Endothelial cell of umbilical vein (primary cell): ENCODE data around the gene BRSK1. TPM values are rescaled to one million over a fixed set of nuclear protein-coding genes. Genes with fewer than 3 reads are reported as not detected.

Experiments used
- BruUV-seq: library from RNA; stranded (reverse); fragments of 400-500 nt; replicated peaks from 2 replicates; lab custom pipeline; 2021; lab: Mats Ljungman, UMichigan
- CTCF ChIA-PET: fragments of 300-600, 350-600 bp; sonication (Branson Sonifier 250); formaldehyde crosslinking; loops from one replicate; lab custom pipeline; 2021; ENCODE audit warnings: antibody characterized with exemption, inconsistent platforms; lab: Charles Lee
- POLR2A ChIA-PET: fragments of 300-600, 350-600 bp; sonication (Branson Sonifier 250); formaldehyde crosslinking; loops from one replicate; lab custom pipeline; 2021; ENCODE audit warnings: antibody characterized with exemption, inconsistent platforms; lab: Charles Lee
- DNase-seq: peaks from one replicate; pipeline ENCODE4 v3.0.0-alpha.2; 2011; ENCODE audit warnings: low read depth, low spot score
- FAIRE-seq: peaks from 2 replicates; lab custom pipeline; 2011; peaks lifted over from hg19 to GRCh38; lab: Jason Lieb, UNC
- H2AFZ ChIP-seq: 2 replicates; pipeline ENCODE4 v1.6.0; 2012; ENCODE audit warnings: low read depth, low read length, control low read depth, inconsistent platforms
- H3K27ac ChIP-seq: 2 replicates; pipeline ENCODE4 v1.5.1; 2011; ENCODE audit warnings: low read depth, mild to moderate bottlenecking, control low read depth, low read length, moderate library complexity; ENCODE audit not compliant: insufficient read depth
- H3K27me3 ChIP-seq, 2 experiments: 2 replicates each; pipeline versions ENCODE4 v1.6.0 to v1.6.1; 2011; ENCODE audit warnings: low read length in 2 of 2, mixed read lengths in 1 of 2; ENCODE audit not compliant: control insufficient read depth in 2 of 2, insufficient read depth in 2 of 2
- H3K36me3 ChIP-seq, 2 experiments: 2 replicates in 1 of 2; 3 replicates in 1 of 2; pipeline ENCODE4 v1.5.1; 2011; ENCODE audit warnings: low read length in 2 of 2, mild to moderate bottlenecking in 1 of 2, moderate library complexity in 1 of 2; ENCODE audit not compliant: control insufficient read depth in 2 of 2, insufficient read depth in 2 of 2; ENCODE audit errors: extremely low read depth in 1 of 2
- H3K4me1 ChIP-seq: 3 replicates; pipeline ENCODE4 v1.5.1; 2011; ENCODE audit warnings: mild to moderate bottlenecking, low read length; ENCODE audit not compliant: control insufficient read depth, insufficient read depth; ENCODE audit errors: extremely low read depth
- H3K4me2 ChIP-seq: 2 replicates; pipeline ENCODE4 v1.6.1; 2011; ENCODE audit warnings: low read length, control low read depth, mixed read lengths; ENCODE audit not compliant: insufficient read depth
- H3K4me3 ChIP-seq, 3 experiments: fragments of 200-600 bp in 1 of 3; sonication (generic), shearing (Covaris generic) in 1 of 3; replicated peaks in 1 of 3; 2 replicates each; pipeline ENCODE4 v1.5.1; 2011 to 2016; ENCODE audit warnings: control low read depth in 3 of 3, low read length in 3 of 3, mild to moderate bottlenecking in 2 of 3, inconsistent platforms in 1 of 3, low read depth in 1 of 3, moderate library complexity in 1 of 3; ENCODE audit not compliant: insufficient read depth in 1 of 3
- H3K79me2 ChIP-seq: 2 replicates; pipeline ENCODE4 v1.6.0; 2012; ENCODE audit warnings: low read length, inconsistent platforms; ENCODE audit not compliant: control insufficient read depth, insufficient read depth
- H3K9ac ChIP-seq: replicated peaks from 2 replicates; pipeline ENCODE3; 2011; ENCODE audit warnings: low read length, control low read depth; ENCODE audit not compliant: insufficient read depth; ENCODE audit errors: extremely low read depth
- H3K9me1 ChIP-seq: replicated peaks from 3 replicates; pipeline ENCODE4 v1.6.0; 2011; ENCODE audit warnings: mild to moderate bottlenecking, low read length; ENCODE audit not compliant: control insufficient read depth, insufficient read depth; ENCODE audit errors: extremely low read depth
- H3K9me3 ChIP-seq: replicated peaks from 2 replicates; pipeline ENCODE4 v1.5.1; 2012; ENCODE audit warnings: low read length, inconsistent platforms; ENCODE audit not compliant: control insufficient read depth, insufficient read depth
- H4K20me1 ChIP-seq: replicated peaks from 2 replicates; pipeline ENCODE3; 2011; ENCODE audit warnings: mild to moderate bottlenecking, low read length; ENCODE audit not compliant: control insufficient read depth, insufficient read depth; ENCODE audit errors: extremely low read depth
- POLR2AphosphoS5 ChIP-seq: IDR thresholded peaks from 2 replicates; pipeline ENCODE4 v1.6.1; 2012; ENCODE audit warnings: low read depth, mild to moderate bottlenecking, control low read depth, low read length, moderate library complexity; ENCODE audit not compliant: insufficient read depth
- dilution Hi-C: fragments of 300-500 bp; cut with MboI; formaldehyde crosslinking; loops from one replicate; pipeline ENCODE4 v1.15.0; 2019; ENCODE audit warnings: low sequenced_read_pairs; ENCODE audit not compliant: extremely low pct_ligation_motif_present
- intact Hi-C: fragments of 100-400 bp; cut with micrococcal nuclease; formaldehyde crosslinking; loops from one replicate; pipeline ENCODE4 v1.10.0; 2022
- polyA plus RNA-seq, 4 experiments: library from polyadenylated mRNA; depleted of rRNA in 3 of 4; stranded (reverse) in 3 of 4; unstranded in 1 of 4; fragments of >200 nt; gene quantifications; 2 replicates each; pipeline versions ENCODE4 v1.2.1 to v1.2.3, GENCODE V29; 2011 to 2012; ENCODE audit warnings: missing spikeins in 1 of 4
- total RNA-seq: library from RNA; stranded (reverse); gene quantifications from 2 replicates; pipeline ENCODE4 v1.2.3, GENCODE V29; 2021
- TF ChIP-seq, protein P1 (sequence below), 2 donors: IDR thresholded peaks; 1 replicate in 1 of 2; 2 replicates in 1 of 2; pipeline ENCODE4 v1.5.1; 2011; ENCODE audit warnings: low read length in 2 of 2, mild to moderate bottlenecking in 2 of 2, moderate library complexity in 2 of 2, control low read depth in 1 of 2, inconsistent platforms in 1 of 2, low read depth in 1 of 2; ENCODE audit not compliant: insufficient read depth in 1 of 2; ENCODE audit errors: extremely low read depth in 1 of 2

Gene BRSK1
- total and polyA plus RNA-seq, 2 donors (not counting 3 experiments of a cell fraction or from before 2014, with no cell fraction given), result 0.33 to 0.44 TPM

DNA sequence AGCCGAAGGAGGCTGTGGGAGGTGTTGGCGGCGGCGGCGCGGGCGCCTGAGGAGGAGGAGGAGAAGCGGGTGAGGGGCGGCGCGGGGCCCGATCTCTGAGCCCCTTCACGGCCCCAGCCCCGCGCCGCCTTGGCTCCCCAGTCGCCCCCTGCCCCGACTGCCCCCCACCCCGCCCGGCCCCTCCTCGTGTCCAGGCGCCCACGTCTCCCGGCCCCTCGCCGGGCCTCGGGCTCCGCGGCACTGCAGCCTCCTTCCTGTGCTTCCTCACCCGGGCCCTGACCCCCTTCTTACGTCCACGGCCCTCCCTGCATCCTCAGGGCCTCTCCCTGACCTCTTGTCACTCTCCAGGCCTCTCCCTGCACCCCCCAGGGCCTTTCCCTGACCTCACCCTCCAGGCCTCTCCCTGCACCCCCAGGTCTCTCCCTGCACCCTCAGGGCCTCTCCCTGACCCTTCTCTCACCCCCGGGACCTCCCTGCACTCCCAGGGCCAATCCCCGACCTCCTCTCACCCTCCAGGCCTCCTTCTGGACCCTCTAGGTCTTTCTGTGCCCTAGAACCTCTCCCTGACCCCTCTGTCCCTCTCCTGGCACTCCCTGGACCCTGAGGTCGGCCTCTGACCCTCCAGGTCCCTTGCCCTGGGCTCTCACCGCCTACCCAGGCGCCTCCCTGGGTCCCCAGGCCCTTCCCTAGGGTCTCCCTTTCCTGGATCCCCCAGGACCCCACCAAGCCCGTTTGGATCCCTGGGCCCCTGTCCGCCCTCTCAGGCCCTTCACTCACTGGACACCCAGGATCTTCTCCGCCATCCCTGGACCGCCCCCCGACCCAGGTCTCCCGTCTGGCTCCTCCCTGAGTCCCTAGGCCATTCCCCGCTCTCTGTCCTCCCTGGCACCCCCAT is 56.3 kb downstream of the BRSK1 start:
- Histone ChIP-seq H3K4me1 (peaks cover 10% of the 10 kb centered on the region), H3K4me3 (peak overlapping the region; percentile 38 to 69 (median 65)), H4K20me1 (no peaks in the 10 kb centered on the region), H3K79me2 (no peaks in the 10 kb centered on the region), H3K9ac (peak overlapping the region; percentile 80), H3K4me2 (peak overlapping the region; percentile 71), H3K9me1 (no peaks in the 10 kb centered on the region), H3K27me3 (peaks cover 0 to 3% of the 10 kb centered on the region in 2 experiments), H2AFZ (no peak overlapping the region), H3K27ac (peak overlapping the region; percentile 58), H3K36me3 (peaks cover 0 to 7% of the 10 kb centered on the region in 2 experiments), H3K9me3 (no peaks in the 10 kb centered on the region)
- TF ChIP-seq, protein P1, sequence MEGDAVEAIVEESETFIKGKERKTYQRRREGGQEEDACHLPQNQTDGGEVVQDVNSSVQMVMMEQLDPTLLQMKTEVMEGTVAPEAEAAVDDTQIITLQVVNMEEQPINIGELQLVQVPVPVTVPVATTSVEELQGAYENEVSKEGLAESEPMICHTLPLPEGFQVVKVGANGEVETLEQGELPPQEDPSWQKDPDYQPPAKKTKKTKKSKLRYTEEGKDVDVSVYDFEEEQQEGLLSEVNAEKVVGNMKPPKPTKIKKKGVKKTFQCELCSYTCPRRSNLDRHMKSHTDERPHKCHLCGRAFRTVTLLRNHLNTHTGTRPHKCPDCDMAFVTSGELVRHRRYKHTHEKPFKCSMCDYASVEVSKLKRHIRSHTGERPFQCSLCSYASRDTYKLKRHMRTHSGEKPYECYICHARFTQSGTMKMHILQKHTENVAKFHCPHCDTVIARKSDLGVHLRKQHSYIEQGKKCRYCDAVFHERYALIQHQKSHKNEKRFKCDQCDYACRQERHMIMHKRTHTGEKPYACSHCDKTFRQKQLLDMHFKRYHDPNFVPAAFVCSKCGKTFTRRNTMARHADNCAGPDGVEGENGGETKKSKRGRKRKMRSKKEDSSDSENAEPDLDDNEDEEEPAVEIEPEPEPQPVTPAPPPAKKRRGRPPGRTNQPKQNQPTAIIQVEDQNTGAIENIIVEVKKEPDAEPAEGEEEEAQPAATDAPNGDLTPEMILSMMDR (IDR thresholded peaks at IDR 0.05; ENCODE audit: extremely low read depth in 1 of 2, insufficient read depth in 1 of 2, low read depth in 1 of 2, low read length in 2 of 2), result no peak
- no peak for TF ChIP-seq POLR2AphosphoS5
- no peak for FAIRE-seq
- intact Hi-C loops, result loop anchor here (1.0 to 10.0 kb wide), 11 partner anchors 13 to 315 kb away; partner anchors contain the start of genes DNAAF3, FIZ1, HSPBP1 and PPP6R1
- ChIA-PET CTCF (interaction anchor here (0.6 to 2.9 kb wide), 17 partner anchors 10 to 199 kb away, joined by 3 to 29 read pairs (median 4); partner anchors contain the start of gene TMEM238), POLR2A (interaction anchor here (0.8 to 1.8 kb wide), 4 partner anchors 19 to 81 kb away, joined by 3 to 15 read pairs (median 6); partner anchors contain the start of genes PPP6R1, TMEM238 and UBE2S)
- no peak for DNase-seq
- dilution Hi-C loops, result no loop called here
- TSS peak; percentile 54 for BruUV-seq
